DND-41 (cell line): Measurements from ENCODE around the gene PIEZO2.

ENCODE experiments used
- EZH2 ChIP-seq: IDR thresholded peaks from 3 replicates; pipeline ENCODE4 v1.6.1; 2012; ENCODE audit warnings: borderline replicate concordance, low read depth, mild to moderate bottlenecking, moderate library complexity, low read length, inconsistent platforms; ENCODE audit not compliant: severe bottlenecking
- TF ChIP-seq, protein P1 (sequence below): IDR thresholded peaks from 2 replicates; pipeline ENCODE4 v1.5.1; 2012; ENCODE audit warnings: borderline replicate concordance, low read length, moderate library complexity, mild to moderate bottlenecking; ENCODE audit not compliant: poor library complexity, severe bottlenecking; ENCODE audit errors: extremely low read depth

DNA sequence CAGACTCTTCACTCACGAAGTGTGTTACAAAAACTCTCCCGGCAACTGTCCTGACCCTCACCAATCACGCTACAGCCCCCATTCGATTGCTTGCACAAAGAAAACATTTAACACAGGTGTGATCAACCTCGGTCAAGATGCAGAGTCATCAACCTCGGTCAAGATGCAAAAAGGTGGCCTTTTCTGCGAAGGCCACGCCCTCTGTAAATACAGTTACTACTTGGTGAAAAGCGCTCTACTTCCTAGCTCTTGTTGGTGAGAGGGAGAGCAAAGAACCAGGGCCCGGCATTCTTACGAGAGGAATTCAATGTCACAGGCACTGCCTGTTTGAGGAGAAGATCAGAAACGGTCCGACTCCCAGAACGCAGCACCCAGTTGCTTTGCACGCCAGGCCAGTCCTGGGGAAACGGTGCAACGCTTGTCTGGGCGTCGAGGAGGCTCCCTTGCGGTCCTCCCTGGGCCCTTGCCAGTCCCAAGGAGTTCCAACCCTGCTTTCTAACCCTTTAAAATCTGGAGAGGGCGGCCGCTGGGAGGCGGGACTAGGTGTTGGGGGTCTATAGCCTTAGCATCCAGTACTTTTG, 1.9 kb downstream of the PIEZO2 start:
- TF ChIP-seq, protein P1, sequence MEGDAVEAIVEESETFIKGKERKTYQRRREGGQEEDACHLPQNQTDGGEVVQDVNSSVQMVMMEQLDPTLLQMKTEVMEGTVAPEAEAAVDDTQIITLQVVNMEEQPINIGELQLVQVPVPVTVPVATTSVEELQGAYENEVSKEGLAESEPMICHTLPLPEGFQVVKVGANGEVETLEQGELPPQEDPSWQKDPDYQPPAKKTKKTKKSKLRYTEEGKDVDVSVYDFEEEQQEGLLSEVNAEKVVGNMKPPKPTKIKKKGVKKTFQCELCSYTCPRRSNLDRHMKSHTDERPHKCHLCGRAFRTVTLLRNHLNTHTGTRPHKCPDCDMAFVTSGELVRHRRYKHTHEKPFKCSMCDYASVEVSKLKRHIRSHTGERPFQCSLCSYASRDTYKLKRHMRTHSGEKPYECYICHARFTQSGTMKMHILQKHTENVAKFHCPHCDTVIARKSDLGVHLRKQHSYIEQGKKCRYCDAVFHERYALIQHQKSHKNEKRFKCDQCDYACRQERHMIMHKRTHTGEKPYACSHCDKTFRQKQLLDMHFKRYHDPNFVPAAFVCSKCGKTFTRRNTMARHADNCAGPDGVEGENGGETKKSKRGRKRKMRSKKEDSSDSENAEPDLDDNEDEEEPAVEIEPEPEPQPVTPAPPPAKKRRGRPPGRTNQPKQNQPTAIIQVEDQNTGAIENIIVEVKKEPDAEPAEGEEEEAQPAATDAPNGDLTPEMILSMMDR: no peak
- TF ChIP-seq EZH2: no peak
